ENCODE data around the gene SLC25A1. TPM values are rescaled to one million over a fixed set of nuclear protein-coding genes. Genes with fewer than 3 reads are reported as not detected.

SLC25A1 gene
- total RNA-seq, 1 experiment from 2014 or later, result 154 TPM

DNA sequence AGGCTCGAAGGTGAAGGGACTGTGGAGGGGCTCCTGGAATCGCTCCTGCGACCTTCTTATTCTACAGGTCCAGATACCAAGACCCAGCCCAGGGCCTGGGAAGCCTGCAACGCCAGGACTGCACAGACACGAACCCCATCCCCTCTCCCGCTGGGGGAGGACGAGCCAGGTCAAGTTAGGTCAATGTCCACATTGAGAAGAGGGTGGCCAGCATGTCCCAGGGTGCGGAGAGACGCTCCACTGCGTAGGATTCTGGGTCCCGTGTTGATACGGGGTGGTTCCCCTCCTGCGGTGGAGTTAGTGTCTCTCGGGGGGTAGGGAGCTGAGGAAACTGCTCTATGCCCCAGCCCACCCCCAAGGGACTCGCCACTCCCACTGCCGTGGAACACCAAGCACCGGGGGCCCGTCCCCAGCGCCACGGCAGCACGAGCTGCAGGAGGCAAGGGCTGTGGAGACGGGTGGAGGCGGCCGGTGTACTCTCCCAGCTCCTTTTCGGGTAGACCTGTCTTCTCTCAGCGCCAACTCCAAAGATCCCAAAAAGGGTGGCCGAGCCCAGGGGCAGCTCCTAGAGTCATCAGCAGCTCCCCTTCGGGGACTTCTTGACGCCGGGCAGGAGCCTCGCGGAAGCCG lies 30.0 kb downstream of the SLC25A1 start:
- DNase-seq (ENCODE audit: low spot score), result no peak
- in situ Hi-C loops (cut with HindIII; ENCODE audit: low sequenced_read_pairs), result no loop called here

DNA sequence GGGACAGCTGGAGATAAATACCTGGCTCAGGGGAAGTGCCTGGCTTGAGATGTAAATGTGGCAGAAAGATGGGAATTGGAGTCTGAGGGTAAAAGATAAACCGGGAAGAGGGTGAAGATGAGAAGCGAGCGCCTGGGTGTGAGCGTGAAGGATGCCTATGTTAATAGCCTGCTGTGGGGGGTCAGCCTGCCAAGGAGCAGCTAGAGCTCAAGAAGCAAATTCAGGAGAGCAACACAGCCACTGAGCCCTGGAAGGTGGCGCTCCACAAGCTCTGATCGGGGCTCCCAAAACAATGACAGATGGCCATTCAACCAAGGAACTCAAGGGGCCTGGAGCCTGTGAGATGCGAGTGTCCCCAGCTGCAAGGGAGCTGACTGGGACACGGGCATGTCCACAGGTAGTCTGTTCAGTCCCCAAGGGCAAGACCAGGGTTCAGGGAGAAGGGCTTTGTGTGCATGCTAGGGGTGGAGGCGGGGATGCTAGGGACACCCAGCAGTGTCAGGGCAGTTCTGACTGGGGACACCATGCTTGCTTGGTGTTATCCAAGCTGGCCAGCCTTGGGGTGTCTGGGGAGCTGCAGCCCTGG lies 31.2 kb downstream of the SLC25A1 start:
- DNase-seq (ENCODE audit: low spot score), result no peak
- in situ Hi-C loops (cut with HindIII; ENCODE audit: low sequenced_read_pairs), result no loop called here

DNA sequence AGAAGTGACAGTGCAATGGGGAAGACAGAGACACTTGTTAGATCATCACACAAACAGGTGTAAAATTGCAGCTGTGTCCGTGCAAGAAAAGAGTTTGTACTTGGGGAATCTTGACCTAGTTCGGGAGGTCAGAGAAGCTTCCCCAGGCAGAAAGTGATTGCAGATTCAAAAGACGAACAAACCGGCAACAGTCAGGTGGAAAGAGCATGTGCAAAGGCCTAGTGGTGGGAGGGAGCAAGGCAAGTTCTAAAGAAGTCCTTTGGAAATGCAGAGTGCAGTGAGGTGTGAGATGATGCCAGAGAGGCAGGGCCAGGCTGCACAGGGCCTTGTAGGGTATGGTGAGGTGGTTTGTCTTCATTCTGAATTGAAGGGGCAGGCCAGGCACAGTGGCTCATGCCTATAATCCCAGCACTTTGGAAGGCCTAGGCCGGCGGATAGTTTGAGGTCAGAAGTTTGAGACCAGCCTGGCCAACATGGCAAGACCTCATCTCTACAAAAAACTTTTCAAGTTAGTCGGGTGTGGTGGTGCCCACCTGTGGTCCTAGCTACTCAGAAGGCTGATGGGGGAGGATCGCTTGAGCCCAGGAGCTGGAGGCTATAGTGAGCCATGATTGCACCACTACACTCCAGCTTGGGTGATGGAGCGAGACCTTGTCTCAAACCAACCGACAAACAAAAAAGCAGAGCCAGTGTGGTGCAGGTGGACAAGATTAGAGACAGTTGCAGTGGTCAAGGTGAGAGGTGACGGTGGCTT lies 32.1 kb downstream of the SLC25A1 start:
- no peak for DNase-seq (ENCODE audit: low spot score)
- in situ Hi-C loops (cut with HindIII; ENCODE audit: low sequenced_read_pairs), result no loop called here

DNA sequence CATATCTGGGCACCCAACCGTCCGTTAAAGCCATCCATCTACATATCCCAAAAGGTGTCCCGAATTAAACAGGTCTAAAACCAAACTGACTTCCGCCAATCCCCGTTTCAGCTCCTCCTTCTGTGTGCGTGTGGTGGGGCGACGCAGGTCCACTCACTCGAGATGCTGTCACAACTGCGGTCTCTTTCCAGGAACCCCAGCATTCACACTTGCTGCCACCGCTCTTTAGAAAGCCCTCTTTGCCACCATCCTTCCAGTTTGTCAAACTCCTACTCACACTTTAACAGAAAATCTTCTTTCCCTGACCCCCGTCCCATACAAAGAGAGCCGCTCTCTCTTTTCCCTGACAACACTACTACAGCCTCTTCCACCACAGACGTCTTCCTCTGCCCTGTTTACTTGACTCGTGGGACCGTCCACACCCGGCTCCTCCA lies 34.6 kb downstream of the SLC25A1 start:
- in situ Hi-C loops (cut with HindIII; ENCODE audit: low sequenced_read_pairs), result no loop called here
- peak; percentile 10 for DNase-seq (ENCODE audit: low spot score)

DNA sequence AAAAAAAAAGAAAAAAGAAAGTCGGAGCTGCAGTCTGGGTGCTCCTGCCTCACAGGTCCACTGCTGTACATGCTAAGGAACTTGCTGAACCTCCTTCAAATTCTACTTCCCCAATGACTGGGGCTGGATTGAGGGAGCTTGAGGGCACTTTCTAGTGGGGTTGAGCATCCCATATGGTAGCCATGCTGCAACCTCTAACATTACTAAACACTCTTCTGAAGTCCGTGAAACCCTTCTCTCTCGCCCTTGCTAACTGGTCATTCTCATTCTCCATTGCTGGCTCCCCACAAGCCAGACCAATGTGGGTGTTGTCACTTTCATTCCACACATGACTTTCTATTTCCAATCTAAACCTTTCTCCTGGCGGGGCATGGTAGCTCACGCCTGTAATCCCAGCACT lies 35.3 kb downstream of the SLC25A1 start:
- in situ Hi-C loops (cut with HindIII; ENCODE audit: low sequenced_read_pairs), result no loop called here
- DNase-seq (ENCODE audit: low spot score), result no peak

DNA sequence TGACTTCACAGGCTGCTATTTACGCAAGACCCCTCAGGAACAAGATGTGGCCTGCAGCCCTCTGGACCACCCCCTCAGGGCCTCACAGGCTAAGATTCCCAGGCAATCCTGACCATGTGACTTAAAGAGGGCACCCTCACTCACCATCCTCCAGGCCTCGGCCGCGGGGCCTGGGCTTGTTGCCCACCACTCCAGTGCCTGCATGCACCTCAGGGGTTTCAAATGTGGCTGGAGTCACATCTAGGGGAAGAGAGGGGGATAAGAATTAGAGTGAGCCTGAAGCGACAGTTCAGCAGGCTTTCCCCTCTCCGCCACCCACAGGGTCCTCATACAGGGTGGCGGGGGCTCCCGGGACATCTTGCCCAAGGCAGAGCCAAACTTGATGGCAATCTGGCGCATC lies 36.1 kb downstream of the SLC25A1 start:
- DNase-seq (ENCODE audit: low spot score), result no peak
- in situ Hi-C loops (cut with HindIII; ENCODE audit: low sequenced_read_pairs), result no loop called here

DNA sequence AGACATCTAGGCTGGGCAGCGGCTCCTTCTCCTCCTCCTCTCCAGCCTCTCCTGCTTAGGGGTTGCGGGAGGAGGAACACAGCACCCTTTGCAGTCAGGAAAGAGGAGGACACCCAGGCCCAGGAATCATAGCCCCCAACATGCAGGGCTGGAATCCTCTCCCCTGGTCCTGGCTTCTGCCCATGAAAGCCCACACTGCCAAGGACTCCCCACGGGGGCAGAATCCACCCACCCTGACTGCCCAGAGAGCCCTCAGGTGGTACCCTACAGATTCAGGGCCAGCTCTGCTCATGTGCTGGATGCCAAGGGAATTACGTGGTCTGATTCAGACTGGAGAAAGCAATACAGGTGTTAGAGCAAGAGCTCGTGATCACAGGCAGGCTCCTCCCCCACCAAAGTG lies 38.6 kb downstream of the SLC25A1 start:
- in situ Hi-C loops (cut with HindIII; ENCODE audit: low sequenced_read_pairs), result no loop called here
- no peak for DNase-seq (ENCODE audit: low spot score)

DNA sequence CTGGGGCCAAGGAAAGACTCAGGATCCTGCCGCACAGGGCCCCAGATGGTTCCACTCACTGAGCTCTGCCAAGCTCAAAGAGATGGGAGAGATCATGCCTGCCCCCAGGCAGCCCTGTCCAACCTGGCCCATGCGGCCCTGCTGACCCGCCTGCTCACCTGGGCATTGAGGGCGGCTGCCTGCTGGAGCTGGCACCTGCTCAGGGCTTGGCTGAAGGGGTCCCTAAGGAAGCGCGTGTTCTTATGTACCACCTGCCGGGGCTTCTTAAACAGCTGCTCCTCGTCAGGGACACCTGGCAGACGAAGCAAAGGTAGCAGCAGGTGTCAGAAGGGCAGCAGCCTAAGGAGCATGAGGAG lies 39.6 kb downstream of the SLC25A1 start:
- in situ Hi-C loops (cut with HindIII; ENCODE audit: low sequenced_read_pairs), result no loop called here
- DNase-seq (ENCODE audit: low spot score), result no peak

DNA sequence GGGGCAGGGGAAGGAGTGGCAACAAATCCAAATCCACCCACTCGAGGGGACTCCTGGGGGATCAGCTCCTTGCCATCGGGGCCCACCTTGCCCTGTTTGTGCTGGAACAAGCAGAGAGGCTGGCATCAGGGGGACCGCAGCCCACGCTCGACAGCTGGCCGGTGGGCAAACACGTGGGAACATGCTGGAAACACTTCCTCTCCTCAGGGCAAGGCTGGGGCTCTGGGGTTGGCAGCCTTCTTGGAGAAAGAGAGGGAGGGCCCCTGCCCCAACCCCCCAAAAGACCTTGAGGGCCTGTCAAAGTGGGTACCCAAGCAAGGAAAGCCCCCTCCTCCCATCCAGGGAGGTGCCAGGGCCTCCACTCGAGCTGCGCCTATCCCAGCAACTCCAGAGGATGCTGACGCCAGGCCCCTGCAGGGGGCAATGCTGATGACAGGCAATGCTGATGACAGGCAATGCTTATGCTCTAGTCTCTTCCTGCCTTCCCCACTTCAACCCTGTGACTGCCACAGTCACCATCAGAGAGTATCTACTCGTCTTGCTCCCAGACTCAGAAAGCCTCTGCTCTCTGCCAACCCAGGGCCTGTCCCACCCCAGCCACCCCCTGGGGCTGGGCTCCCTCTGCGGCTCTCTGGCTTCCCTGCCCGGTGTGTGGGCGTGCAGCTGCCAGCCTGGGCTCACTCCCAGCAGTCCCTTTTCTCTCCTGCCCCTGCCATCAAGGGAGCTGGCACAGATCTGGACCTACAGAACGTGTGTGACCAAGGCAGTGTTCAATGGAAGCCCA lies 40.1 kb downstream of the SLC25A1 start:
- no peak for DNase-seq (ENCODE audit: low spot score)
- in situ Hi-C loops (cut with HindIII; ENCODE audit: low sequenced_read_pairs), result no loop called here

DNA sequence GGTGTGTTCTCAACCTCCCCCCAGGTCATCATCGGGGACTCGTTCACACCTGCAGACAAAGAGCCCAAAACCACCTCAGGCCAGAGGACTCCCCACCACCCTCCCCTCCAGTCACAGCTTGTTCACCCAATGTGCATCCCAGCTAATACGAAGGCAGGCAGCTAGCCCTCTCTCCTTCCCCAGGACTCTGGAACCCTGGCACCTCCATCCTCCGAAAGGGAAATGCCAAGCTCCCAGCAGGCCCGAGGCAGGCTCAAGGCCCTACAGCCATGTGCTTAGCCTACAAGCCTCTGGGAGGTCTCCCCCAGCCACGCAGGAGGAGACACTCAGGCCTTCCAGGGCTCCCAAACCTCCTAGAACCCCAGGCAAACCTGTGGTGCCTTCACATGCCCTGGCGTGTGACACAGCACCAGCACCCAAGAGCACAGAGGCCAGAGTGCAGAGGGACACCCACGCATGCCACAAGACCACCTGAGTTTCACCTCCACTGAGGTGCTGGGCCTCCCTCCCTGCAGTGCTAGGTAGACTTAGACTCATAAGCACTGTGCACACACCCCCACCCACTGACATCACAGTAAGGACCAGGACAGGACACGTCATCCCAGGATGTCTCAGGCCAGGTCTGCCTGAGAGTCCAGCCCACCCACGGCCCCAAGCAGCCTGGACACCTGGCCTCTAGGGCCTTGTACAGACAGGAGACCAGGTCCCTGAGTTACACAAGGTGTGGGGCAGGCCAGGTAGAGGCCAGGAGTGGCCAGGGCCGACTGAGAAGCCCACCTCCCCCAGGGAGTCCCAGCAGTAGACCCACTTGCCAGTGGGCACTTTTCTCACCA lies 40.9 kb downstream of the SLC25A1 start:
- DNase-seq (ENCODE audit: low spot score), result no peak
- in situ Hi-C loops (cut with HindIII; ENCODE audit: low sequenced_read_pairs), result no loop called here

DNA sequence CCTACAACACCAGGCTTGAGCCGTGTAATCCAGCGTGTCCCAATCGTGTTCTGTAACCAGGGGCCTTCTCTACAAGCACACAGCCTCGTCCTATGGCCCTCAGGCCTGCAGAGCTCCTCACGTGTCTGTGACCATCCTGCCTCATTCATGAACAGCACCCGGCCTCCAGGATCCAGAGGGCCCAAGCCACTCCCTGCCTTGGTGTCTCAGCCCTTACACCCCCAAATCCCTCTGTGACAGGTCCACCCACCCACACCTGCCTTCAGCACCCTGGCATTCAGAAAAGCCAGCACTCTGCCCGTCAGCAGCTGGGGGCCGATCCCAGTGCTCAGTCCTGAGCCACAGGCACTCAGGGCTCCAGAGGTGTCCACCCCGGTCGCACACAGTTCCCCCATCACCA lies 41.6 kb downstream of the SLC25A1 start:
- in situ Hi-C loops (cut with HindIII; ENCODE audit: low sequenced_read_pairs), result no loop called here
- no peak for DNase-seq (ENCODE audit: low spot score)

DNA sequence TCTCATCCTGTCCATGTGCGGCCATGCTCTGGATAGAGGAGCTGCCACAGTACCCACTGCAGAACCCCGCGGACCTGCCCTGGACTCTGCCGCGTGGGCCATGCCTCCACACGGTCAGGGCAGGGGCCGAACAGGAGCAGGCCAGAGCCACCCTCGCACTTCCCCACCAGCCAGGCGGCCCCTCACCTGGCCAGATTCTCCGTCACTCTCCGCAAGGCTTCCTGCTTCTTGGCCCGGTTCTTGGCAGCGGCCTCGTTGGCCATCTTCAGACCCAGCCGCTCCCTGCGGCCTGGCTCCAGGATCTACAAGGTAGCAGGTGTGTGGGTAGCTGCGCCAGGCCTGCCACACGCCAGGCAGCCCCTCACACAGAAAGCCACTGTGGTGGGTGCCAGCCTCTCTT lies 43.7 kb downstream of the SLC25A1 start:
- in situ Hi-C loops (cut with HindIII; ENCODE audit: low sequenced_read_pairs), result no loop called here
- DNase-seq (ENCODE audit: low spot score), result no peak

DNA sequence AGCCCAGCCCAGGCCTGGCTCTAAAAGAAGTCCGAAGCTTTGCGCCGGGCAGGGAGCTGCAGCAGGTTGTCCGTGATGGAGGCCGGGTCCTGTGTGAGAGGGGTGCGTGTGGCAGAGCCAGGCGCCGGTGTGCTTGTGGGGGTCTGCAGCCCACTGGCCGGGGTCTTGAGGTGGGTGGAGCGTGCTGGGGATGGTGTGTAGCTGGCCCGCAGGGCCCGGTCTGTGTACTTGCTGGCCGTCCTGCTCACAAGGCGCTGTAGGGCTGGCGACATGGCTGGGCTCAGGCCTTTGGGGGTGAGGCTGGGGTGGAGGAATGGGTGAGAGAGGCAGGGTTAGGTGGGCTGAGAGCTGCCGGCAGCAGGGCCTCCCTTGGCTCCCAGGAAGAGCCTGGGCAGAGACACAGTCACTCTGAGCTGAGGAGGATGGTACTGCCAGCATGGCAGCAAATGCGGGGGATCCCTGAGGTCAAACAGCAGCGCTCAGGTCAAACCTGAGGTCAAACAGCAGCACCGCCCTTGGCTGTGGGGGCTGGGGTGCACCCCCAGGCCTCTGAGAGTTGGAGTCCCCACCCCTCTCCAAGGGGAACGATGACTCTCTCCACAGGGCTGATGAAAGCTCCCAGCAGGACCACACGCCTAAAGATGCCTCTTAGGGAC lies 44.2 kb downstream of the SLC25A1 start:
- DNase-seq (ENCODE audit: low spot score), result no peak
- in situ Hi-C loops (cut with HindIII; ENCODE audit: low sequenced_read_pairs), result no loop called here

DNA sequence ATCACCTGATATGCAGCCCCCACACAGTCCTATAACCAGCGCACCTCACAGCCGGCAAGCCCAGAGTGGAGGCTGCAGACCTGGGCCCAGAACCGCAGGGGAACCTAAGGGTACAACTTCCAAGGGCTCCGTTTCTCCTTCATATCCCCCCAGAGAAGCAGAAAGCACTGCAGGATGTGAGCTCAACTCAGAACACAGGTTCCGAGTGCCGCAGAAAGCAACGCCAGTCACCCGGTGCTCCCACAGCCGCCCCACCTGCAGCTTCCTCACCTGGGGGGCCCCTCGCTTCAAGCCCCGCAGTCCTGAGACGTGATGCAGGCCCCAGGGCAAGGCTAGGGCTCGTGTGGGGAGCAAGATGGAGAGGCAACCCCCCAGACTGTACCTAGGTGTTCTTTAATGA lies 45.0 kb downstream of the SLC25A1 start:
- no peak for DNase-seq (ENCODE audit: low spot score)
- in situ Hi-C loops (cut with HindIII; ENCODE audit: low sequenced_read_pairs), result no loop called here

DNA sequence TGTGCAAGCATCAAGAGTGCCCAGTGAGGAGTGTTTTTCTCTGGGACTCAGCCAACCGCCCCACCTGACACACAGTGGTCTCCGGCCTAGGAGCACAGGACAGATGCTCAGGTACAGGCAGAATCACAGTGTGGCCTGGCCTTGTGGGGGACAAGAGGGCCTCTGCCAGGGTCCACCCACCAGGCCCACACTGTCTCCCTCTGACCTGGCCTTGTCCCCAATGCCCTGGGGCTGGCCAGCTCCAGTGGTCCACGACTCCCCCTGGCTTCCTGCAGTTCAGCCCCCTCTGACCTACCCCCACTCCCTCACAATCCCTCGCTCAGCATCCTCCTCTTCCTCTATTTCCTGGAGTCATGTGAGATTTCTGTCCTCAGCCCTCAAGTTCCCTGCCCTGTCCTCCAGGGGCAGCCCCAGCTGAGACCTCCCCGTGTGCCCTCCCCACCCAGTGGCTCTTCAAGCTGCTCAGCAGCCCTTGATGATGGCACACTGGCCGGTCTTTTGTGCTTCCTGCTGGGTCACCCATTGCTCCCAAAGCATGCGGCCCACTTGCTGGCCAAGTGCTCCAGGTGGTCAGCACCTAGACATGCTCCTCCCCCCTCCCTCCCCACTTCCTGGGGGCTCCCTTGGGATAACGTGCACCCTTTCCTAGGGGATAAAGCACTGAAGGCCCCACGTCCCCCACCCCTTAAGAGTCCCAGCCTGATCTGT lies 45.7 kb downstream of the SLC25A1 start:
- no peak for DNase-seq (ENCODE audit: low spot score)
- in situ Hi-C loops (cut with HindIII; ENCODE audit: low sequenced_read_pairs), result no loop called here

DNA sequence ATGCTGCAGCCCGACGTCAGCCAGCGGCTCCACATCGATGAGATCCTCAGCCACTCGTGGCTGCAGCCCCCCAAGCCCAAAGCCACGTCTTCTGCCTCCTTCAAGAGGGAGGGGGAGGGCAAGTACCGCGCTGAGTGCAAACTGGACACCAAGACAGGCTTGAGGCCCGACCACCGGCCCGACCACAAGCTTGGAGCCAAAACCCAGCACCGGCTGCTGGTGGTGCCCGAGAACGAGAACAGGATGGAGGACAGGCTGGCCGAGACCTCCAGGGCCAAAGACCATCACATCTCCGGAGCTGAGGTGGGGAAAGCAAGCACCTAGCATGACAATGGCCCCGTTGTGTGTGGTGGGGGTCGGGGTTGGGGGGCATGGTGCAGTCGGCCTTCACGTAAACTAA lies 46.4 kb downstream of the SLC25A1 start:
- in situ Hi-C loops (cut with HindIII; ENCODE audit: low sequenced_read_pairs), result no loop called here
- no peak for DNase-seq (ENCODE audit: low spot score)

DNA sequence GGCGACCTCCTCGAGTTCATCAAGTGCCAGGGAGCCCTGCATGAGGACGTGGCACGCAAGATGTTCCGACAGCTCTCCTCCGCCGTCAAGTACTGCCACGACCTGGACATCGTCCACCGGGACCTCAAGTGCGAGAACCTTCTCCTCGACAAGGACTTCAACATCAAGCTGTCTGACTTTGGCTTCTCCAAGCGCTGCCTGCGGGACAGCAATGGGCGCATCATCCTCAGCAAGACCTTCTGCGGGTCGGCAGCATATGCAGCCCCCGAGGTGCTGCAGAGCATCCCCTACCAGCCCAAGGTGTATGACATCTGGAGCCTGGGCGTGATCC lies 46.9 kb downstream of the SLC25A1 start:
- in situ Hi-C loops (cut with HindIII; ENCODE audit: low sequenced_read_pairs), result no loop called here
- no peak for DNase-seq (ENCODE audit: low spot score)

DNA sequence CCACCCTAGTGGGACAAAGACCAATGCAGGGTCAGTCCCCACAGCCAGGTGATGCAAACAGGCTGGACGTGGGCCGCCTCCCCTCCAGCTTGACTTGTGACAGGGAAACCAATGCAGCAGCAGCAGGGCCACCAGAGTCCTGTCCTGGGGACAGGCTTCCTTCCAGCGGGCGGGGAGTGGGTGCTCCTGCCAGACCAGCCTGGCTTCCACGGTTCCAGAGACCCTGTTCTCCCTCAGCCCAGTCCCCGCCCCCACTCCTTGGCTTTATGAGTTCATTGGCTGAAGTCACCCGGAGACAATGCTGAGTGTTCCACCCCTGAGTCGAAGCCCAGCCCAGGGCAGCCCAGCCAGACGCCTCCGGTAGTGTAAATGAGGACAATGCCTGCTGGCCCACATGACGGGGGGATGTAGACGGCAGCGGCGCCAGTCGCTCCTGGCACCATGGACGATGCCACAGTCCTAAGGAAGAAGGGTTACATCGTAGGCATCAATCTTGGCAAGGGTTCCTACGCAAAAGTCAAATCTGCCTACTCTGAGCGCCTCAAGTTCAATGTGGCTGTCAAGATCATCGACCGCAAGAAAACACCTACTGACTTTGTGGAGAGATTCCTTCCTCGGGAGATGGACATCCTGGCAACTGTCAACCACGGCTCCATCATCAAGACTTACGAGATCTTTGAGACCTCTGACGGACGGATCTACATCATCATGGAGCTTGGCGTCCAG lies 47.4 kb downstream of the SLC25A1 start, which contains the start of gene TSSK2:
TSSK2 (plus strand) TSS at position 350 of the 726 bp plus-strand sequence; CDS start at position 442, 92 bp downstream.
- DNase-seq (ENCODE audit: low spot score), result no peak
- in situ Hi-C loops (cut with HindIII; ENCODE audit: low sequenced_read_pairs), result no loop called here
